GM19023 (cell line): ENCODE measurements around the gene CACNA1G.

ENCODE experiments used
- ATAC-seq: cut with Tn5 transposase; IDR thresholded peaks from one replicate; pipeline ENCODE4 v1.9.1; 2021; ENCODE audit warnings: mild to moderate bottlenecking, moderate library complexity; ENCODE audit not compliant: unreplicated experiment

Gene CACNA1G

DNA sequence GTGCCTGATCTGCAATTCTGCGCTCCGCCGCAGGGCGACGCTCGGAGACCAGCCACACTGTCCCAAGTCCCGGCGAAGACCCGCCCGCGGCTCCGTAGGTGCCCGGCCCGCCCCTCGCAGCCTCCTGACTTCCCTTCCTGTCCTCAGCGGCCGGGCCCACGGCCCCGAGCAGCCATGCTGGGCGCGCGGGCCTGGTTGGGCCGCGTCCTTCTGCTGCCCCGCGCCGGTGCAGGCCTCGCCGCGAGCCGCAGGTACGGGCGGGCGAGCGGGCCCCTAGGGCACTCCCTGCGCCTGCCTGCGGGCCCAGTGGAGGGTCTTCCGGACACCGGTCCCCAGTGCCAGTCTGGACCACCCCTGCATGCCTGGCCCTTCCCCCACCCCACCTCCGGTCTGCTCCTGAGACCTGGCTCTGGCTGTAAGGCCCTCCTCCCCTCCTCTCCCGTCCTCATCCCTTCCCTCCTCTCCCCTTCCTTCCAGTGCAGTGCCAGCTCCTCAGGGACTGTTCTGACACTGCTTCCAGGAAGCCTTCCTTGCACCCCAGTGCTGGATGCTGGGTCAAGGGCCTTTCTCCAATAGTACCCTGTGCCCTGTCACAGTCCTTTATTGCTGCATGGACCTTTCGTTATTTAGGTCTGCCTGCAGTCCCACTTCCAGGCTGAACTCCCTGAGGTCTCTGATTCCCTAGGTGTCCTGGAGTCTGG, 13.3 kb upstream of the CACNA1G start, which contains the start of gene SPATA20:
Gene SPATA20, plus strand, starts transcription at position 140 of the 701 bp plus-strand sequence. Its CDS starts 35 bp downstream, at position 175.
- peak; percentile 72 for ATAC-seq

DNA sequence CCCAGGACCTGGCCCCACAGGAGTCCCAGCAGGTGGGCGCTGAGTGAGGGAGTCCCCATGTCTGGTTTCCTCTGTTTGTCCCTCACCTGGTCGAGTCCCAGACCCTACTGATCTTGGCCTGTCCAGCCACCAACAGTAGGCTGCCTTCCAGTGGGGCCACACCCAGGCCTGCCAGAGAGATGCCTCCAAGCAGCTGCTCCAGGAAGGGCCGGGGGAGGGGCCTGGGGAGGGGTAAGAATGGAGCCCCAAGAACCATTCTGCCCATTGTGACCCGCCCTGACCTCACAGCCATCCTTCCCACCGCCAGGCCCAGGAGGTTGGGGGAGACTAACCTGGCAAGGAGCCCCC, 12.8 kb upstream of the CACNA1G start:
- ATAC-seq = no peak

DNA sequence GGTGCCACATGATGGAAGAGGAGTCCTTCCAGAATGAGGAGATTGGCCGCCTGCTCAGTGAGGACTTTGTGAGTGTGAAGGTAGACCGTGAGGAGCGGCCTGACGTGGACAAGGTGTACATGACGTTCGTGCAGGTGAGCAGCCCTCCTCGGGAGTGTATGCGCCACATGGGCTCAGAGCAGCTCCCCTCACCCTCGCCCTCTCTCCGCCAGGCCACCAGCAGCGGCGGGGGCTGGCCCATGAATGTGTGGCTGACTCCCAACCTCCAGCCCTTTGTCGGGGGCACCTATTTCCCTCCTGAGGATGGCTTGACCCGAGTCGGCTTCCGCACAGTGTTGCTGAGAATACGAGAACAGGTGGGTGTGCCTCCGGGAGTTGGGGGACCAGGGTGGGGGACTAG, 11.7 kb upstream of the CACNA1G start:
- ATAC-seq = no peak

DNA sequence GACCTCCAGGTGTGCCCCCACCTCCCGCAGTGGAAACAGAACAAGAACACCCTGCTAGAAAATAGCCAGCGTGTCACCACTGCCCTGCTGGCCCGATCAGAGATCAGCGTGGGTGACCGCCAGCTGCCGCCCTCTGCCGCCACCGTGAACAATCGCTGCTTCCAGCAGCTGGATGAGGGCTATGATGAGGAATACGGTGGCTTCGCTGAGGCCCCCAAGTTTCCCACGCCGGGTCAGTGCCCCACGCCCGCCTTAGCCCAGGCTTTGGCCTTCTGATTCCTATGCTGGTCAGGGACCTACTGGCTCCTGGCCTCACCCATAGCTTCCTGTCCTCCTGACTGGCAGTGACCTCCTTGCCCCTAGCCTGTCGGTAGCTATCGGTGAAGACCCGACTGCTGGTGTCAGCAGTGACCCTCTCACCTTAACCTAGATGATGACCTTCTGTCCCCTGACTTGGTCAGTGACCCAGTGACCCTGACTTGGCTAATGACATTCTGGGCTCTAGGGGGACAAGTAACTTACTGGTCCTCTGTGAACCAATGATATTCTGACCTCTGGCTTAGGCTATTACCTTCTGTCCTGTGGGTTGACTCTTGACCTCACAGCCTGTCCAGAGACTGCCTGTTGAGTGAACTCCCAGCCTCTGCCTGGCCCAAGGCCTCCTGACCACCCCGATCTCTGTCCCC, 11.1 kb upstream of the CACNA1G start:
- no peak for ATAC-seq

DNA sequence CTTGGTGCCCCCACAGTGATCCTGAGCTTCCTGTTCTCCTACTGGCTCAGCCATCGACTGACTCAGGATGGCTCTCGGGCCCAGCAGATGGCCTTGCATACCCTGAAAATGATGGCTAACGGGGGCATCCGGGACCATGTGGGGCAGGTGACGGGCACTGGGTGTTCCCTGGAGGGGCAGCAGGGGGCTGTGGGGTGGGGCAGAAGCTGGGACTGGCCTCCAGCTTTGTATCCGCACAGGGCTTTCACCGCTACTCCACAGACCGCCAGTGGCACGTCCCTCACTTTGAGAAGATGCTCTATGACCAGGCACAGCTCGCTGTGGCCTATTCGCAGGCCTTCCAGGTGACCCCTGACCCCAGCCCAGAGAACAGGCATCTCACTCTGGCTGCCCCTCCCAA, 10.5 kb upstream of the CACNA1G start:
- no peak for ATAC-seq

DNA sequence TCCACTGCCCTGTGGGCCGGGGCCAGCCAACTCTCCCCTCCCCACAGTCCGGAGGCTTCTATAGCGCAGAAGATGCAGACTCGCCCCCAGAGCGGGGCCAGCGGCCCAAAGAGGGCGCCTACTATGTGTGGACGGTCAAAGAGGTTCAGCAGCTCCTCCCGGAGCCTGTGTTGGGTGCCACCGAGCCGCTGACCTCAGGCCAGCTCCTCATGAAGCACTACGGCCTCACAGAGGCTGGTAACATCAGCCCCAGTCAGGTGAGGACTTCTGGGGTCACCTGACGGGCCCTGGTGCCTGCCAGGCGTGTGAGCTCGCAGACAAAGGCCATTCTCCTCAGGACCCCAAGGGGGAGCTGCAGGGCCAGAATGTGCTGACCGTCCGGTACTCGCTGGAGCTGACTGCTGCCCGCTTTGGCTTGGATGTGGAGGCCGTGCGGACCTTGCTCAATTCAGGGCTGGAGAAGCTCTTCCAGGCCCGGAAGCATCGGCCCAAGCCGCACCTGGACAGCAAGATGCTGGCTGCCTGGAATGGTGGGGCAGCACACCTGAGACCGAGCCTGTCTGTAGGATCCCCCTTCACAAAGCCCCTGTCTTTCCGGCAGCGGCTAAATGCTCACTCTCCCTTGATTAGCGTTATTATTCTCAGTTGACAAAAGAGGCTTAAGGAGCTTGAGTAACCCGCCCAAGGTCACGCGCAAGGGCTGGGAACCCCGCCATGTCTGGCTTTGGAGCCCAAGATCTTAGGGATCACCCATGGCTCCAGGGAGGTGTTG, 9.7 kb upstream of the CACNA1G start:
- ATAC-seq = no peak

DNA sequence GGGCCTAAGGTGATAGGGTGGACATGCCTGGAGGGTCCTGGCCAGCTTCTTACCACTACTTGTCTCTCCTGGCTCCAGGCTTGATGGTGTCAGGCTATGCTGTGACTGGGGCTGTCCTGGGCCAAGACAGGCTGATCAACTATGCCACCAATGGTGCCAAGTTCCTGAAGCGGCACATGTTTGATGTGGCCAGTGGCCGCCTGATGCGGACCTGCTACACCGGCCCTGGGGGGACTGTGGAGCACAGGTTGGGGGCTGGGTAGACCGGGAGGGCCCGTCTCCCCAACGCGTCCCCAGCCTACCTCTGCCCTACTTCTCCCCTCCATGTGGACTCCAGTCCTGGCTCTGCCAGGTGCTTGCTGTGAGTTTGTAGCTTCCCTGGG, 9.1 kb upstream of the CACNA1G start:
- no peak for ATAC-seq

DNA sequence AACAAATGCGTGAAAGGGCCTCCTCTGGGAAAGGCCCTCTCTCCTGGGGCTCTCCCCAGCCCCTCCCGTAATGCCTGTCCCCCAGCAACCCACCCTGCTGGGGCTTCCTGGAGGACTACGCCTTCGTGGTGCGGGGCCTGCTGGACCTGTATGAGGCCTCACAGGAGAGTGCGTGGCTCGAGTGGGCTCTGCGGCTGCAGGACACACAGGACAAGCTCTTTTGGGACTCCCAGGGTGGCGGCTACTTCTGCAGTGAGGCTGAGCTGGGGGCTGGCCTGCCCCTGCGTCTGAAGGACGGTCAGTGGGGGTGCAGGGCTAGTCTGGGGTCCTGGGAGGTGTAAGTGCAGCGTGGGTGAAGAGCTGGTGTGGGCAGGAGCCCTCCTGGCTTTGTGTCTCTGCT, 8.6 kb upstream of the CACNA1G start:
- ATAC-seq = no peak

DNA sequence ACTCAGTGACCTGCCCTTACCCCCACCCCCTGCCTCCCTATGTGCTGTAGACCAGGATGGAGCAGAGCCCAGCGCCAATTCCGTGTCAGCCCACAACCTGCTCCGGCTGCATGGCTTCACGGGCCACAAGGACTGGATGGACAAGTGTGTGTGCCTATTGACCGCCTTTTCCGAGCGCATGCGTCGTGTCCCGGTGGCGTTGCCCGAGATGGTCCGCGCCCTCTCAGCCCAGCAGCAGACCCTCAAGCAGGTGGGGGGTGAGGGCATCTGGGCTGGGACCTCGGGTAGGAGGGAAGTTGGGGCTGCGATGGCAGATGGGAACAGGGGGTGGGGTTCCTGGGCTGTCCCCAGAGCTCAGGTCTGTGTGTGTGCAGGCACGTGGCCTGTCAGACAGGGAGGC, 6.3 kb upstream of the CACNA1G start:
- ATAC-seq = no peak

DNA sequence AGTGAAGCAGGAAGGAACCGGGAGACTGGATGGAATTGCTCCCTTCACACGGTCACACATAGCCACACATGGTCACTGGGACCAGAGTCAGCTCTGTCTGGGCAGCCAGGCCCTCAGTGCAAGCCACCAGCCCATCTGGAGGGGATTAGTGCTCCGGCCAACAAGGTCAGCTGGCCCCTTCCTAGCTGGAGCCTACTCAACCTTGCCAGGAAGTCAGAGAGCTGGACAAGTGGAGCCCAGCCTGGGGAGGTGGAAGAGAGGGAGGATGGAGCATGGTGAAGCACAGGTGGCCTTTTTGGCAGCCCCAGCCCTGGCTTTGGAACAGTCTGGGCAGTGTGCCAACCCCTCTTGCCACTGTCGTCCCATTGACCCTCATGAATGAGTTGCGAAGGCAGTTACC, 3.7 kb upstream of the CACNA1G start:
- no peak for ATAC-seq

DNA sequence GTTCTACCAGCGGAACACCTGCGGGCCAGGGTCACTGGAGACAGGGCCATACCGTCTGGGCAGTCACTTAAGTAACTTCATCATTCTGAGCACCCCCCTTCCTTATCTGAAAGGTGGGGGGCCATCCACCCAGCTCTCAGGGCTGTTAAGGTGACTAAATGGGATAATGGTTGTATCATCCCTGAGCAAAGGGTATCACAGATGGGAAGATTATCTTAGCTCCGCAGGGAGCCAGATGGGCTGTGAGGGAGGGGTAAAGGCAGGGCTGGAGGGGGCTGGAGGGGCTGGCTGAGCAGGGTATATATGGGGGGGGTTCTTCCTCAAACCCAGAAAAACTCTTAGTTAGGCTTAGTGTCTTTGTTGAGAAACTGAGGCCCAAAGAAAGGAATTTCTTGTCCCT, 2.9 kb upstream of the CACNA1G start:
- ATAC-seq = no peak

DNA sequence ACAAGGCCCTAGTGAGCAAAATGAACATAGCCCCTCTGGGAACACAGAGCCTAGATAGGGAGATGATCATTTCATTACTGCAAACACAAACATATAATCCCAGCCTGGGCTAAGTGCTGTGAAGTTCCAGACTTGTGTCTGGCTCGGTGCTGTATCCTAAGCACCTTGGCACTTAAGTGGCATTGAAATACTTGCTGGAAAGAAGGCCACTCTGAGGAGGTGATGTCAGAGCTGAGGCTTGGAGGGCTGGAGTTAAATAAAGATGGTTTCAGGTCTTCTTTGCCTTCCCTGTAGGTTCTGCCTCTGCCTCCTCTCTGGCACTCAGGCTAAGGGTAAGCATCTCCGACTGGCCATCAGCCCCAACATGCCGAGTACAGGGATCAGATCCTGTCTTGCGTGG, 2.4 kb upstream of the CACNA1G start:
- no peak for ATAC-seq

DNA sequence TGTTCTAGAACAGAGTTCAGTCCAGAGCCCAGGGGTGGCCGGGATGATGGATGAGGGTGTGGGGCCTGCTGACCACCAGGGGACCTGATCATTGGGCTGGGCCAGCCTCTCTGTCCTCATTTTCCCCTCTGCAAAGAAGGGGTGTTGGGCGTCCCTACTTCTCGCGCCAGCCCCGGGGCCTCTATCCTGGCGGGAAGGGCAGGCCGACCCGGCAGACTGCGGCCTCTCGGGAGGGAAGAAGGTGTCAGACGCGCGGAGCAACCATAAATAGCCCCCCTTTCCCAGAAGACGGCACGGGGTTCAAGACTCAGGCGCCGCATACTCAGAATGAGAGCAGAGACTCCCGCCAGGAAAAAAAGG, 2.0 kb upstream of the CACNA1G start:
- no peak for ATAC-seq

DNA sequence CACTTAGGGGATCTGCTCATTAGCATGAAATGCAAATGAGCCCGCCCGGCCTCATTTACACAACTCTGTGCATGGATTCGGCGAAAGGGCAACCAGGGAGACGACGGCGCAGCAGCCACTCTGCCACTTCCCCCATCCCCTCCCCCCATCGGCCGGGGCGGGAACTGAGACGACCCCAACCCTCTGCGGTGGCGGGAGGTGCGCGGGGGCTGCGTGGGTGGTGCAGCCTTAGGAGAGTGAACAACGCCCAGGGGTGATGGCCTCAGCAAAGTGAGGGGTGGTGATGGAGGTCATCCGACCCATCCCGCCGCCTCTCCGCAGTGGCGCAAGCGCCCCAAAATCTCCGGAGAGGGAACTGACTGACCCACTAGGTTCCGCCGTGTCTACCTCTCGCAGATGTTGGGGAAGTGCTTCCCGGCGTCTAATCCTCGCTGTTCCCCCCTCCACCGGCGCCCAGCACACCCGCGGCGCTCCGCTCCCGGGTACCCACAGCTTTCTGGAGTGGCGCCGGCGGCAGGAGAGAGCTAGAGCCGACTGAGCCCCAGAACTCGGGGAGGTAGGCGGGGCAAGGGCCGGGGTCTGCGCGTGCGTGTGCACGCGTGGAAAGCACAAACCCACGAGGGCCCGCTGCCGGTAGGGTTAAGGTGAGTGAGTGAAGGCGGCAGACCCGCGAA, 1.4 kb upstream of the CACNA1G start:
- ATAC-seq = no peak

DNA sequence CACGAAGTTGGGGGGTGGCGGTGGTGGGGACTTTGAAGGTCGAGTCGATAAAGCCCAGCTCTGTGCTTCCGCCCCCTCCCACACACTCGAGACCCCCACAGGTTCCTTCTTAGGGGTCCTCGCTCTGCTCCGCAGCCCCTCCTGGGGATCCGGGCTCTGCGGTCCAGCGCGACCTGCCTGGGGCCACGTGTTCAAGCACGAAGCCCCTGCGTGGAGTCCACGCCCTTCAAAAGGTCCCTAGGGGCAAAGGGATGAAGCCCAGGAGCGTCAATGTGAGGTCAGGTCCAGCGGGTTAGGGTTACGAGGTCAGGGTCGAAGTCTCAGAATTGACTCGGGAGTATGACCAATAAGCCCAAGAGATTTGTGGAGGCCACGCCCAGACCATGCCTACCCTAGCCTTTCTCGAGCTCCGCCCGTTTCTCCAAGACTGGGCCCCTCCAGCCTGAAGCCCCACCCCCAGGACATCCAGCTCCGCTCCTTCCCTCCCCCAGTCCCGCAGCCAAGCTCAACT, 786 bp upstream of the CACNA1G start:
- no peak for ATAC-seq

DNA sequence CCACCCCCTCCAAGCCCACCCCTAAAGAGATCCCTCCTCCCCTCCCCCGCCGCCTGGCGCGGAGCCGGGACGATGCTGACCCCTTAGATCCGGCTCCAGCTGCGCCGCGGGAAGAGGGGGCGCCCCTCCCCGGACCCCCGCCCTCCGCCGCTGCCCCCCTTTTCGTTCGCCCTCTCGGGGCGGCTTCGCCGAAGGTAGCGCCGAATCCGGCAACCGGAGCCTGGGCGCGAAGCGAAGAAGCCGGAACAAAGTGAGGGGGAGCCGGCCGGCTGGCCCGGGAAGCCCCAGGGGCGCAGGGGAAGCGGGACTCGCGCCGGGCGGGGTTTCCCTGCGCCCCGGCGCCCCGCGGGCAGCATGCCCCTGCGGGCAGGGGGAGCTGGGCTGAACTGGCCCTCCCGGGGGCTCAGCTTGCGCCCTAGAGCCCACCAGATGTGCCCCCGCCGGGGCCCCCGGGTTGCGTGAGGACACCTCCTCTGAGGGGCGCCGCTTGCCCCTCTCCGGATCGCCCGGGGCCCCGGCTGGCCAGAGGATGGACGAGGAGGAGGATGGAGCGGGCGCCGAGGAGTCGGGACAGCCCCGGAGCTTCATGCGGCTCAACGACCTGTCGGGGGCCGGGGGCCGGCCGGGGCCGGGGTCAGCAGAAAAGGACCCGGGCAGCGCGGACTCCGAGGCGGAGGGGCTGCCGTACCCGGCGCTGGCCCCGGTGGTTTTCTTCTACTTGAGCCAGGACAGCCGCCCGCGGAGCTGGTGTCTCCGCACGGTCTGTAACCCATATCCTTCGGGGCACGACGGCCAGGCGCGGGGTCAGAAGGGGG, 623 bp downstream of the CACNA1G start:
- ATAC-seq = no peak

DNA sequence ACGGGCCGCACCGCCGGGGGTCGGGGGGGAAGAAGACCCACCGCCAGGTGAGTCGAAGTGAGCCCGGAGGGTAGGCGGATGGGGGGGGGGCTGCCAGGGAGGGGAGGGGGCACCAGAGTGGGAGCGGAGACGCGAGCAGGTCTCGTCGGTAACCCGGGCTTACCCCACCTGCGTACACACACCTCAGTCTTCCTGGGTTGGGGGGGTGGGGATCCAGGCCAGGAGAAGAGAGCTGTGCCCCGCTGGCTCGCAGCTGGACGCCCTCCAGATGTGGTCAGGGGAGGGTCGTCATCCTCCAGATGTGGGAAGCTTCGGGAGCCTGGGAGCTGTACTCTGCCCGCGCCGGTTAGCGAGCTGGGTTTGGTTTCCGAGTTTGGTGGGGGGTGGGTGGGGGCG, 1.2 kb downstream of the CACNA1G start:
- no peak for ATAC-seq

DNA sequence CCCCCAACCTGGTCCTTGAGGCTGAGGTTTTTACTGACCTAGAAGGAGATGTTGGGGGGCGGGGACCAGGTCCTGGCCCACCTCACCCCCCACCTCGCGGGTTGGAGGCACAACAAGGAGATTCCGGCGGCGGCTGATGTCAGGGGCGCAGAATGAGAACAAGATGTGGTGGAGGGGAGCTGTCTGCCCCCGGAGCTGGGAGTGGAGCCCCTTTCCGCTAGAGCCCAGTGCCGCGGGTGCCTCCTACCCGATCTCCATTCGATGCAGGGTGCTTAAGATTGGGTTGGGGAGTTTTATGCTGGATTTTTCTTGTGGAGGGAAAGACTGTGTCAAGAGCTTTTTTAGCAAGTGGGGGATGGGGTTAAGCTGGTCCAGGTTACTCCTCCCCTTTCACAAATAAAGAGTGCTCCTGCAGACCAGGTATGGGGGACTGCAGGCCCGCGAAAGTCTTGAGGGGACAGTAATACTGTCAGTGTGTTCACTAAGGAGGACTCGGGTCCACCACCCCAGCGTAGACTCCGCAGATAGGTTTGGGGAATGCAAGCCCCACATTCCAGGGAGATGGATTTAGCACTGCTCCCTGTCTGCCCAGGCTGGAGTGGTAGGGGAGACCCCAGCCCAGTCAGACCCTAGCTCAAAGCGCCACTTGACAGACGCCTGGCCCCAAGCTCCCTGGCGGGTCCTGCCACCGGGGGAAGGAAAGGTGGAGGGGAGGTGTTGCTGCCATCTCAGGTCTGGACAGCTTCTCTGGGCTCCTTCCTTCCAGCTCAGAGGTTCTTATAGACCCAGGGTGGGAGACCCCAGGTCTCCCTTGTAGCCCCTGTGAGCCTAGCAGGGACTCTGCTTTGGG, 2.0 kb downstream of the CACNA1G start:
- no peak for ATAC-seq

DNA sequence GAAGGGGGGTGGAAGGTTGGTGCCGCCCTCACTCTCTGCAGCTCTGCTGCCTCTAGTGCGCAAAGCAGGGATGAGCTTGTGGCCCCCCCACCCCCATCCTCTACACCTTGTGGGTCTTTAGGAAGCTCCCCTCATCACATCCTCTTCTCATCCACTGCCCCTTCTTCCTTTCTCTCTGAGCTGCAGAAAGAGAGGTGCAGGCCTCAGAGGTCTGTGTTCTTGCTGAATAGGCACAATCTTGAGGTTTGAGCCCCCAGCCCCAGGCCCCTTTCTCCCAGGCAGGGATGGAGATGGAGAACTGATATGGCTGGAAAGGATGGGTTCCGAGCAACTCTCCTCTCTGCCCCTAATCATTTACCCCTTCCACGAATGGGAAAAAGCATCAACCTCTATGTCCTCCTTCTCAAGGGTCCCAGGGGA, 2.6 kb downstream of the CACNA1G start:
- no peak for ATAC-seq

DNA sequence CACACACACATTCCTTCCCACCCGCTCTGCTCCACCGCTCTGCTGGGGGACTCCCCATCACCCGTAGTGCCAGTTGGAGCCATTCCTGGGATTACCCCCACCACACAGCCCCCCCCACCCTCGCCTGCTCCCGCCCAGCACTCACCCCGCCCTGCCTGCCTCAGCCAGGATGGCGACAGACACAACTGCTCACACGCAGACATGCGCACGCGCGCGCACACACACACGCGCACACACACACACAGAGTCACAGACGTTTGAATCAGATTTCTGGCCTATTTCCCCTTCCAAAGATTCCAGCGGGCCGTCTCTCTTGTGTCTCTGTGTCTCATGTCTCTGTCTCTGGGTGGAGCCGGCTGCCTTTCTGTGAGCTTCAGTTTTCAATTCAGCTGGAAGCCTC, 4.4 kb downstream of the CACNA1G start:
- ATAC-seq = no peak
